PFSK-1 (cell line): ENCODE data around the gene ENAM.

Experiments
- TAF1 ChIP-seq: IDR thresholded peaks from 2 replicates; pipeline ENCODE4 v1.6.1; 2012; ENCODE audit warnings: low read length, control low read depth, borderline replicate concordance; ENCODE audit not compliant: insufficient read depth
- TF ChIP-seq, protein P1 (sequence below), 2 experiments: IDR thresholded peaks; 2 replicates each; pipeline versions ENCODE4 v1.6.1 to v1.8.0; 2011 to 2012; ENCODE audit warnings: low read depth in 2 of 2, low read length in 2 of 2, control low read depth in 1 of 2, inconsistent platforms in 1 of 2, mild to moderate bottlenecking in 1 of 2, moderate library complexity in 1 of 2; ENCODE audit not compliant: insufficient read depth in 1 of 2

DNA sequence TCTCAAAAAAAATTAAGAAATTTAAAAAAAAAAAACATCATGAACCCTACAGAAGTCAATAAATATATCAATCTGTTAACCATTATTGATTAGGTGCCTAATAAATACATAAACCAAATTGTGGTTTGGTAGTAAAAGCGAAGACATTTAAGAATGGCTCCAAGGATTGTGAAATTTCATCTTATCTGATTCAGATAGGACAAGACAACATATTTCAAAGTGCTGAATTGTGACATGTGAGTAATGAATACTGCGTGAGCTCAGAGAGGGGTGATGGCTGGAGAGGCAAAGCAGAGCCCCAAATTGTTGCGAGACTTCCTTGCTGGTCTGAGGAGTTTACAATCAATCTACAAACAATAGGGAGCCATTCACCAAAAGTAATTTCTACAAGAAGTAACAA is 28.2 kb upstream of the ENAM start:
- no peak for TF ChIP-seq TAF1
- TF ChIP-seq, protein P1, sequence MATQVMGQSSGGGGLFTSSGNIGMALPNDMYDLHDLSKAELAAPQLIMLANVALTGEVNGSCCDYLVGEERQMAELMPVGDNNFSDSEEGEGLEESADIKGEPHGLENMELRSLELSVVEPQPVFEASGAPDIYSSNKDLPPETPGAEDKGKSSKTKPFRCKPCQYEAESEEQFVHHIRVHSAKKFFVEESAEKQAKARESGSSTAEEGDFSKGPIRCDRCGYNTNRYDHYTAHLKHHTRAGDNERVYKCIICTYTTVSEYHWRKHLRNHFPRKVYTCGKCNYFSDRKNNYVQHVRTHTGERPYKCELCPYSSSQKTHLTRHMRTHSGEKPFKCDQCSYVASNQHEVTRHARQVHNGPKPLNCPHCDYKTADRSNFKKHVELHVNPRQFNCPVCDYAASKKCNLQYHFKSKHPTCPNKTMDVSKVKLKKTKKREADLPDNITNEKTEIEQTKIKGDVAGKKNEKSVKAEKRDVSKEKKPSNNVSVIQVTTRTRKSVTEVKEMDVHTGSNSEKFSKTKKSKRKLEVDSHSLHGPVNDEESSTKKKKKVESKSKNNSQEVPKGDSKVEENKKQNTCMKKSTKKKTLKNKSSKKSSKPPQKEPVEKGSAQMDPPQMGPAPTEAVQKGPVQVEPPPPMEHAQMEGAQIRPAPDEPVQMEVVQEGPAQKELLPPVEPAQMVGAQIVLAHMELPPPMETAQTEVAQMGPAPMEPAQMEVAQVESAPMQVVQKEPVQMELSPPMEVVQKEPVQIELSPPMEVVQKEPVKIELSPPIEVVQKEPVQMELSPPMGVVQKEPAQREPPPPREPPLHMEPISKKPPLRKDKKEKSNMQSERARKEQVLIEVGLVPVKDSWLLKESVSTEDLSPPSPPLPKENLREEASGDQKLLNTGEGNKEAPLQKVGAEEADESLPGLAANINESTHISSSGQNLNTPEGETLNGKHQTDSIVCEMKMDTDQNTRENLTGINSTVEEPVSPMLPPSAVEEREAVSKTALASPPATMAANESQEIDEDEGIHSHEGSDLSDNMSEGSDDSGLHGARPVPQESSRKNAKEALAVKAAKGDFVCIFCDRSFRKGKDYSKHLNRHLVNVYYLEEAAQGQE (IDR thresholded peaks at IDR 0.05; ENCODE audit: insufficient read depth in 1 of 2, low read depth in 2 of 2, low read length in 2 of 2) = no peak
